Body of pancreas (tissue), 4 donors: ENCODE results near the gene DACH1.

Experiments used
- CTCF ChIP-seq, 7 experiments: fragments of 450-650 bp in 4 of 7; fragments of 200-600 bp in 3 of 7; sonication (generic) in 3 of 7; IDR thresholded peaks; one replicate each; pipeline ENCODE4 v1.5.1; 2016 to 2019; ENCODE audit warnings: antibody characterized with exemption in 7 of 7
- POLR2A ChIP-seq, 3 donors: fragments of 450-650 bp; IDR thresholded peaks; one replicate each; pipeline ENCODE4 v1.6.1; 2016; ENCODE audit warnings: antibody characterized with exemption in 3 of 3, mild to moderate bottlenecking in 2 of 3

DNA sequence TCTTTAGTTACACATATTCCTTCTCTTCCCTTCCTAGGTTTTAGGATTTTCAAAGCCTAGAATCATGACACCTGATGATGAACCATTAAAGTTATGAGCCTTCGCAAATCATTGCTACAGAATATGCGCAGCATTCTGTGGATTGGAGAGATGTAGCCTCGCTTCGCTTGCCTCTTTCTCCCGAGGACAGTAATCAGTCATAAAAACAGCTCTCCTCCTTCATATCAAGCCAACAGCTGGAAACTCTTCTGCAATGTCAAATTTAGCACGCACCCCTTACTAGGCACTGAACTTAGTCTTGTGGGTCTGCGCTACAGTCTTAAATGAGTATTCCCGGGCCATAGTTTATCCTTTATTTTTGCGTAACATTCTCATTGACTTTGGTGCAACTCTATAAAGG, 79.6 kb downstream of the DACH1 start:
- no peak for TF ChIP-seq CTCF (IDR thresholded peaks at IDR 0.05)
- TF ChIP-seq POLR2A (IDR thresholded peaks at IDR 0.05): no peak
